Measurements from ENCODE around the gene SLC52A3.
"Not testable (repeated sequence)": the region's sequence is repeated elsewhere in the genome, so short reads cannot be mapped to it uniquely, and the experiment has no call there.

SLC52A3 gene

GRCh38 chr20:813390-813789, 45.1 kb upstream of the SLC52A3 start:
- H4K20me1 ChIP-seq (ENCODE audit: insufficient read depth, low read length, poor library complexity, severe bottlenecking) = no peaks in the 10 kb centered on the region
- H3K9me2 ChIP-seq (replicated peaks; ENCODE audit: low read depth, low read length) = no peaks in the 10 kb centered on the region
- H3F3A ChIP-seq (ENCODE audit: low read depth) = no peaks in the 10 kb centered on the region
- no peaks in the 10 kb centered on the region for H3K9me3 ChIP-seq (ENCODE audit: insufficient read depth, low read depth, low read length)
- no peaks in the 10 kb centered on the region for H3K36me3 ChIP-seq (ENCODE audit: insufficient read depth, low read length)
- H3K27me3 ChIP-seq (ENCODE audit: insufficient read depth, low read length, poor library complexity, severe bottlenecking) = no peaks in the 10 kb centered on the region
- no peaks in the 10 kb centered on the region for H3K4me1 ChIP-seq (ENCODE audit: insufficient read depth, low read length, poor library complexity, severe bottlenecking)
- no peak overlapping the region for H3K4me2 ChIP-seq (ENCODE audit: low read depth, low read length, poor library complexity, severe bottlenecking)
- no peak overlapping the region for H2AFZ ChIP-seq (ENCODE audit: low read length)
- no peak overlapping the region for H3K9ac ChIP-seq (ENCODE audit: low read depth, low read length, poor library complexity, severe bottlenecking)
- H3K79me2 ChIP-seq (ENCODE audit: insufficient read depth, low read length) = no peaks in the 10 kb centered on the region
- H3K4me3 ChIP-seq (ENCODE audit: low read length, poor library complexity, severe bottlenecking) = no peak overlapping the region
- TF ChIP-seq EZH2phosphoT487 (IDR thresholded peaks at IDR 0.05; ENCODE audit: borderline replicate concordance) (no peak), CTCF (conservative IDR thresholded peaks at IDR 0.05; ENCODE audit: low read length) (no peak)

- not testable (repeated sequence) for H3F3A ChIP-seq (ENCODE audit: low read depth); H3K4me3 ChIP-seq (ENCODE audit: low read length, poor library complexity, severe bottlenecking); H3K4me1 ChIP-seq (ENCODE audit: insufficient read depth, low read length, poor library complexity, severe bottlenecking); H3K79me2 ChIP-seq (ENCODE audit: insufficient read depth, low read length); H4K20me1 ChIP-seq (ENCODE audit: insufficient read depth, low read length, poor library complexity, severe bottlenecking); H3K9ac ChIP-seq (ENCODE audit: low read depth, low read length, poor library complexity, severe bottlenecking); H3K27me3 ChIP-seq (ENCODE audit: insufficient read depth, low read length, poor library complexity, severe bottlenecking); H3K9me2 ChIP-seq (replicated peaks; ENCODE audit: low read depth, low read length); H3K36me3 ChIP-seq (ENCODE audit: insufficient read depth, low read length); H3K4me2 ChIP-seq (ENCODE audit: low read depth, low read length, poor library complexity, severe bottlenecking); H2AFZ ChIP-seq (ENCODE audit: low read length); H3K9me3 ChIP-seq (ENCODE audit: insufficient read depth, low read depth, low read length)
These were observed 44.1 kb upstream of the SLC52A3 start for GRCh38 chr20:812435-812814.

GRCh38 chr20:811776-812434, 43.6 kb upstream of the SLC52A3 start:
- H3K4me3 ChIP-seq (ENCODE audit: low read length, poor library complexity, severe bottlenecking); H3K9me3 ChIP-seq (ENCODE audit: insufficient read depth, low read depth, low read length); H3K9me2 ChIP-seq (replicated peaks; ENCODE audit: low read depth, low read length); H3K36me3 ChIP-seq (ENCODE audit: insufficient read depth, low read length); H3K27me3 ChIP-seq (ENCODE audit: insufficient read depth, low read length, poor library complexity, severe bottlenecking); H3F3A ChIP-seq (ENCODE audit: low read depth); H3K9ac ChIP-seq (ENCODE audit: low read depth, low read length, poor library complexity, severe bottlenecking); H2AFZ ChIP-seq (ENCODE audit: low read length); H3K79me2 ChIP-seq (ENCODE audit: insufficient read depth, low read length); H3K4me1 ChIP-seq (ENCODE audit: insufficient read depth, low read length, poor library complexity, severe bottlenecking); H3K4me2 ChIP-seq (ENCODE audit: low read depth, low read length, poor library complexity, severe bottlenecking); H4K20me1 ChIP-seq (ENCODE audit: insufficient read depth, low read length, poor library complexity, severe bottlenecking): not testable (repeated sequence)

- Histone ChIP-seq H3K9me2 (replicated peaks; ENCODE audit: low read depth, low read length) (no peaks in the 10 kb centered on the region), H3K79me2 (ENCODE audit: insufficient read depth, low read length) (no peaks in the 10 kb centered on the region), H3K36me3 (ENCODE audit: insufficient read depth, low read length) (no peaks in the 10 kb centered on the region), H2AFZ (ENCODE audit: low read length) (no peak overlapping the region), H3K4me3 (ENCODE audit: low read length, poor library complexity, severe bottlenecking) (no peak overlapping the region), H3F3A (ENCODE audit: low read depth) (no peaks in the 10 kb centered on the region), H3K9ac (ENCODE audit: low read depth, low read length, poor library complexity, severe bottlenecking) (no peak overlapping the region), H4K20me1 (ENCODE audit: insufficient read depth, low read length, poor library complexity, severe bottlenecking) (no peaks in the 10 kb centered on the region), H3K4me1 (ENCODE audit: insufficient read depth, low read length, poor library complexity, severe bottlenecking) (no peaks in the 10 kb centered on the region), H3K27me3 (ENCODE audit: insufficient read depth, low read length, poor library complexity, severe bottlenecking) (no peaks in the 10 kb centered on the region), H3K9me3 (ENCODE audit: insufficient read depth, low read depth, low read length) (peaks cover 10% of the 10 kb centered on the region), H3K4me2 (ENCODE audit: low read depth, low read length, poor library complexity, severe bottlenecking) (no peak overlapping the region)
- no peak for TF ChIP-seq CTCF (conservative IDR thresholded peaks at IDR 0.05; ENCODE audit: low read length)
- TF ChIP-seq EZH2phosphoT487 (IDR thresholded peaks at IDR 0.05; ENCODE audit: borderline replicate concordance) = no peak
These were observed 37.4 kb upstream of the SLC52A3 start for GRCh38 chr20:805713-806112.
